KOPT-K1 (cell line): ENCODE measurements around the gene HP.
"Not testable (repeated sequence)": the region's sequence is repeated elsewhere in the genome, so short reads cannot be mapped to it uniquely, and the experiment has no call there.

Experiments
- H3K27ac ChIP-seq: fragments of 200-600 bp; sonication (generic); 2 replicates; pipeline ENCODE4 v1.5.1; 2016; ENCODE audit warnings: antibody characterized with exemption, mild to moderate bottlenecking, low read depth, low read length; ENCODE audit not compliant: poor library complexity, severe bottlenecking
- H3K36me3 ChIP-seq: fragments of 200-600 bp; sonication (generic); 2 replicates; pipeline ENCODE4 v1.5.1; 2017; ENCODE audit warnings: antibody characterized with exemption, mild to moderate bottlenecking, low read length, moderate library complexity; ENCODE audit not compliant: insufficient read depth
- H3K9me3 ChIP-seq: fragments of 200-600 bp; sonication (generic); 2 replicates; pipeline ENCODE4 v1.5.1; 2017; ENCODE audit warnings: antibody characterized with exemption, low read length, mild to moderate bottlenecking; ENCODE audit not compliant: insufficient read depth, poor library complexity, severe bottlenecking

The HP gene

GRCh38 chr16:72059060-72059459, 4.8 kb downstream of the HP start:
- H3K9me3 ChIP-seq, H3K27ac ChIP-seq, H3K36me3 ChIP-seq: not testable (repeated sequence)

DNA sequence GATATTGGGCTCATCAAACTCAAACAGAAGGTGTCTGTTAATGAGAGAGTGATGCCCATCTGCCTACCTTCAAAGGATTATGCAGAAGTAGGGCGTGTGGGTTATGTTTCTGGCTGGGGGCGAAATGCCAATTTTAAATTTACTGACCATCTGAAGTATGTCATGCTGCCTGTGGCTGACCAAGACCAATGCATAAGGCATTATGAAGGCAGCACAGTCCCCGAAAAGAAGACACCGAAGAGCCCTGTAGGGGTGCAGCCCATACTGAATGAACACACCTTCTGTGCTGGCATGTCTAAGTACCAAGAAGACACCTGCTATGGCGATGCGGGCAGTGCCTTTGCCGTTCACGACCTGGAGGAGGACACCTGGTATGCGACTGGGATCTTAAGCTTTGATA, 6.1 kb downstream of the HP start:
- no peaks in the 10 kb centered on the region for H3K36me3 ChIP-seq
- no peaks in the 10 kb centered on the region for H3K9me3 ChIP-seq
- H3K27ac ChIP-seq: no peak overlapping the region

DNA sequence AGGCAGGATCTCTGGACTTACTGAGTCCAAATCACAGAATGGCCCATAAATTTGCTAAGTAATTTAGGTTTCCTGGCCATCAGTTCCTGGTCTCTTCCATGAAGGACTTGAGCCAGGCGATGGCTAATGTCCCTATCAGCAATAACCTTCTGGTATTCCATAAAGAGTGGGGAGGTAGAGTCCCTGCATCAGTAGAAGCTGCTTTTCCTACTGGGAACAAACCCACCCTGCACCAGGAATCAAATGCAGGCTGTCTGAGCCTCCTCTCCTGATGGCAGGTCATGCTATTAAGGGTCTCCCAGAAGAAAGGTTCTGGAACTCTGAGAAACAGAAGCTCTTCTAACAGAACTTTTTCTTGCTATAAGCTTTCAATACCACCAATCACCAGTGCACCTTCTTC, 7.3 kb downstream of the HP start:
- Histone ChIP-seq H3K27ac (no peak overlapping the region), H3K36me3 (no peaks in the 10 kb centered on the region), H3K9me3 (no peaks in the 10 kb centered on the region)

GRCh38 chr16:72064361-72064894, 10.1 kb downstream of the HP start:
- Histone ChIP-seq H3K36me3 (no peaks in the 10 kb centered on the region), H3K9me3 (no peaks in the 10 kb centered on the region), H3K27ac (no peak overlapping the region)

DNA sequence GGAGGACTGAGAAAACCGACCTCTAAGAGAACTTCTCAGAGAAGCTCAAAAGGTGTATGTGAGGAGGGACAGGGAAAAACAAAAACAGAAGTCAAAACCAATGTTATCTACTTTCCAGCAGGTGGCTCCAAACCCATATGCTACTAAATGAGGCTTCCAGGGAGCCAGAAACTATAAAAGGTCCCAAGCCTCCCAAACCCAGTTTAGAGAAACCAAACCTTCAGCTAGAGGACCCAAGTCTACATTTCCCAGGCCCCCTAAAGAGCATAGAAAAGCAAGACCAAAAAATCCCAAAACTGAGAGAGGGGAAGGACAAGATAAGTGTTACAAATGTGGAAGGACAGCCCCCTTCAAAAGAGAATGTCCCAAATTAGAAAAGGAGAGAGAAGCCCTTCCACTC, 12.4 kb downstream of the HP start:
- H3K9me3 ChIP-seq: no peaks in the 10 kb centered on the region
- no peaks in the 10 kb centered on the region for H3K36me3 ChIP-seq
- no peak overlapping the region for H3K27ac ChIP-seq

- no peak overlapping the region for H3K27ac ChIP-seq
- H3K9me3 ChIP-seq: no peaks in the 10 kb centered on the region
- no peaks in the 10 kb centered on the region for H3K36me3 ChIP-seq
Measured at GRCh38 chr16:72068930-72069329, 14.6 kb downstream of the HP start.

GRCh38 chr16:72072514-72073342, 18.4 kb downstream of the HP start:
- Histone ChIP-seq H3K36me3 (no peaks in the 10 kb centered on the region), H3K9me3 (no peaks in the 10 kb centered on the region), H3K27ac (no peak overlapping the region)

DNA sequence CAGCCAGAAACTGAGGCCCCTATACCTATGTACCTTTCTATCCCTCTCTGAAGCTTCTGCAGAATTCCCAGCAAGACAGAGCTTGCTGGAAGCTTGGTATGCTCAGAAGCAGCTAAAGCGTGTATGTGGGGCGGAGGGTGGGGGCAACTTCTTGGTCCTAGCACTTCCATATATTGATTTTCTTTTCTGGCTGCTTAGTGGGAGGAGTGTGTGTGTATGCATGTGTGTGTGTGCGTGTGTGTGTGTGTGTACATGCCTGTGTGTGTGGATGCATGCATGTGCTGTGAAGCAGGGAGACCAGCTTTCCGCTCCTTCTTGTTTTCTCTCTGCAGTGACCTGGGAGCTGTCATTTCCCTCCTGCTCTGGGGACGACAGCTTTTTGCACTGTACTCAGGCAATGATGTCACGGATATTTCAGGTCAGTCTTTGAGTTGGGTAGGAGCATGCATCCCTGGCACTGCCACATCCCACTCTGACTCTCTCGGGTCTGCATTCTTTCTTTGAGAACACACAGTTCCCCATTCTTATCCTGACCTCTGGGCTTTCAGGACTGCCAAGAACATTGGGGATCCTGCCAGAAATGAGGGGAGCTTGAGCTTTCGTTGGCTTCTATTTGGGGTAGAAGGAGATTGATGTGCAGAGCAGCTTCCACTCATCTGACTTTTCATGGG, 19.4 kb downstream of the HP start:
- no peaks in the 10 kb centered on the region for H3K9me3 ChIP-seq
- H3K27ac ChIP-seq: no peak overlapping the region
- no peaks in the 10 kb centered on the region for H3K36me3 ChIP-seq

GRCh38 chr16:72075067-72075466, 20.8 kb downstream of the HP start:
- not testable (repeated sequence) for H3K9me3 ChIP-seq, H3K36me3 ChIP-seq, H3K27ac ChIP-seq

GRCh38 chr16:72076991-72077706, 22.8 kb downstream of the HP start:
- H3K36me3 ChIP-seq, H3K27ac ChIP-seq, H3K9me3 ChIP-seq: not testable (repeated sequence)

DNA sequence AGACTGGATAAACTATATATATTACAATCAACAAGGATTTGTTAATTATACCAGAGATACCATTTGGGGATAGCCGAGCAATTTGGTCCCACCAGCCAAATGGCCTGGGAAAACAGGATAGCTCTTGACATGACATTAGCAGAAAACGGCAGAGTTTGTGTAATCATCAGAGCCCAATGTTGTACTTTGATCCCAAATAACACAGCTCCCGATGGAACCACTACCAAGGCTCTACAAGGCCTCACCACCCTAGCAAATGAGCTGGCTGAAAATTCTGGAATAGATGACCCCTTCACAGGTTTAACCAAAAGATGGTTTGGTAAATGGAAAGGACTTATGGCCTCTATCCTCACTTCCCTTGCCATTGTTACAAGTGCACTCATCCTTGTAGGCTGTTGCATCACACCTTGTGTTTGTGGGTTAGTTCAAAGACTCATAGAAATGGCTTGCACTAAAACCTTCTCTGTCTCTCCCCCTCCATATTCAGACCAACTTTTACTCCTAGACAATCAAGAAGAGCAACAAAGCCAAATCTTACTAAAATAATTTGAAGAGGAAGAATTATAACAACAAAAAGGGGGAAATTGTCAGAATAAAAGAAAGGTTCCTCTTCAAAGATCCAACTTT, 29.6 kb downstream of the HP start:
- peaks cover 48% of the 10 kb centered on the region for H3K36me3 ChIP-seq
- no peak overlapping the region for H3K27ac ChIP-seq
- H3K9me3 ChIP-seq: peaks cover 11% of the 10 kb centered on the region

DNA sequence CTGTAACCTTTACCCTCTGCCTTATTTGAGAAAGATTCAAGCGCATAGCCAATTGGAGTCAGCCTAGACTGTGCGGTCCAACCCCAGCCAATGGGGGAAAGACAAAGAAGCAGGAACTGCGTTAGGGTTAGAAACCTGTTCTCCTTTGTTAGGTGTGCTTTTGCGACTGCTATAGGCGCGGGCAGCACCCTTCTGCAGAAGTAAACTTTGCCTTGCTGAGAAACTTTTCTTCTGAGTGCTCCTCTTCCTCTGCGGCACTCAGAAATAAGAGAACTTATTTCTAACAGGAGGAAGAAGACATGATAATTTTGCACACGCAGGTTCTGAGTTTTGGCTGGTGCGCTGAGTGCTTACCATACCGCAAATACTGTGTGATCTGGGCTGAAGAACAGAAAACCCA, 30.1 kb downstream of the HP start:
- Histone ChIP-seq H3K36me3 (peaks cover 53% of the 10 kb centered on the region), H3K9me3 (peaks cover 11% of the 10 kb centered on the region), H3K27ac (no peak overlapping the region)

GRCh38 chr16:72085002-72085401, 30.7 kb downstream of the HP start:
- H3K36me3 ChIP-seq: peaks cover 59% of the 10 kb centered on the region
- no peak overlapping the region for H3K27ac ChIP-seq
- H3K9me3 ChIP-seq: peaks cover 11% of the 10 kb centered on the region

DNA sequence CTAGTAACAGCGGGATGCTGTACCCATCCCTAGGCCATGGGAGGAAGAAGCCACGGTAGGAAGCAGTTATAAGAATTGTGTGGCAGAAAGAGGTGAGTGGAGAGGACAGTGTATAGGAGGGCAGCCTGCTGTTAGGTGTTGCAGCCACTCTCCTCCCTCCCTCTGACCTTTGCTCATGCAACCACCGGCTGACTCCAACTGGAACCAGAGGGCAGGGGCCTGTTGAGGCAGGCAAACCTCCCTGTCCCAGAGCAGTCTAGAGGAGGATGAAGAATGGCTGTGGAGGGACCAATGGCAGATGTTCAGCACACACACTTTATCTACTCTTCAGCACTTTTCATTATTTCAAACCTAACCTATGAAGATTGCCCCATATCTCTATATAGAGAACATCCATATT, 36.9 kb downstream of the HP start:
- Histone ChIP-seq H3K9me3 (no peaks in the 10 kb centered on the region), H3K27ac (no peak overlapping the region), H3K36me3 (peaks cover 57% of the 10 kb centered on the region)
